ENCODE data around the gene TRAM1L1. TPM values are rescaled to one million over a fixed set of nuclear protein-coding genes. Genes with fewer than 3 reads are reported as not detected.

TRAM1L1 gene
- total RNA-seq, 1 experiment from 2014 or later, result 2.5 TPM

GRCh38 chr4:117063961-117064696 is 21.2 kb downstream of the TRAM1L1 start:
- Mint-ChIP-seq H3K4me1 (no peaks in the 10 kb centered on the region), H3K27ac (no peak overlapping the region), H3K9me3 (peaks cover 27% of the 10 kb centered on the region), H3K27me3 (ENCODE audit: low read depth) (no peaks in the 10 kb centered on the region; the same call in 1 of the 2 replicates), H3K36me3 (peaks cover 13% of the 10 kb centered on the region), H3K4me3 (no peak overlapping the region)
- ATAC-seq, result no peak
- no peak for DNase-seq (ENCODE audit: low spot score)
- TF ChIP-seq CDX4 (CRISPR knock-in tag; IDR thresholded peaks at IDR 0.05; ENCODE audit: borderline replicate concordance) (no peak), HMGA2 (CRISPR knock-in tag; IDR thresholded peaks at IDR 0.05) (no peak), CBFB (CRISPR knock-in tag; IDR thresholded peaks at IDR 0.05; ENCODE audit: low read depth) (no peak), MLX (CRISPR knock-in tag; IDR thresholded peaks at IDR 0.05) (no peak), ZNF512 (CRISPR knock-in tag; IDR thresholded peaks at IDR 0.05; ENCODE audit: borderline replicate concordance) (no peak), MXD4 (CRISPR knock-in tag; IDR thresholded peaks at IDR 0.05; ENCODE audit: borderline replicate concordance) (no peak), FOXK1 (CRISPR knock-in tag; IDR thresholded peaks at IDR 0.05) (no peak), E2F5 (CRISPR knock-in tag; IDR thresholded peaks at IDR 0.05) (no peak), RELA (CRISPR knock-in tag; IDR thresholded peaks at IDR 0.05; ENCODE audit: borderline replicate concordance) (no peak), ZNF671 (CRISPR knock-in tag; IDR thresholded peaks at IDR 0.05) (no peak), ELF4 (CRISPR knock-in tag; IDR thresholded peaks at IDR 0.05; ENCODE audit: low read depth) (no peak), ARID4B (CRISPR knock-in tag; IDR thresholded peaks at IDR 0.05; ENCODE audit: borderline replicate concordance) (no peak), ZNF423 (CRISPR knock-in tag; IDR thresholded peaks at IDR 0.05) (no peak), CREB1 (CRISPR knock-in tag; IDR thresholded peaks at IDR 0.05) (no peak), ZBTB21 (CRISPR knock-in tag; IDR thresholded peaks at IDR 0.05; ENCODE audit: borderline replicate concordance) (no peak), STAT6 (CRISPR knock-in tag; conservative IDR thresholded peaks at IDR 0.05; ENCODE audit: low read depth) (no peak), TP53 (CRISPR knock-in tag; IDR thresholded peaks at IDR 0.05) (no peak), KAT7 (CRISPR knock-in tag; IDR thresholded peaks at IDR 0.05; ENCODE audit: borderline replicate concordance) (no peak)
- POLR2A ChIA-PET, result no interaction called here
- CTCF ChIA-PET, result no interaction called here
